ENCODE data around the gene GCG. TPM values are rescaled to one million over a fixed set of nuclear protein-coding genes. Genes with fewer than 3 reads are reported as not detected.

GCG gene
- polyA plus RNA-seq, 1 donor (not counting 4 experiments of a cell fraction or from before 2014, with no cell fraction given), result not detected

DNA sequence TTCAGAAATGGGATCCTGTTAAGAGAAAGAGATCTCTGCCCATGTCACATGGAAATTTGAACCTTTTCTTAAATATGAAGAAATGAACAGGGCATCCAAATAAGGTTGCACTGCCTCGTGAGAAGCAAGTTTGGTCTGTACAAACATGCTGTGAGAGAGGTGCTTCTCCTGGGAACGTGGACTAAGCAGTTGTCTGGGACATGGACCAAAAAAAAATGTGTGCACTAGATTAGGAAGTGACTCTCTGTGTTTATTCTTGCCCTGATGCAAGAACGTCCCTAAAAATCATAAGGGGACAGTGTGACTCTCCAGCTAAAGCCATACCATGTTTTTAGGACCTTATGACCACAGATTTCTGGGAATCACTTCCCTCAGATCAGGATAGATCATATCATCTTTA lies 23.7 kb upstream of the GCG start:
- DNase-seq (ENCODE audit: low read depth, low spot score) (no peak), FAIRE-seq (no peak)
- no peak for TF ChIP-seq CTCF (optimal IDR thresholded peaks at IDR 0.05 in 1 of 3, IDR thresholded peaks at IDR 0.05 in 1 of 3, conservative IDR thresholded peaks at IDR 0.05 in 1 of 3; ENCODE audit: extremely low read depth in 1 of 3, insufficient read depth in 2 of 3, low read length in 3 of 3)
- TF ChIP-seq EZH2 (IDR thresholded peaks at IDR 0.05; ENCODE audit: low read length), result no peak
- Histone ChIP-seq H4K20me1 (ENCODE audit: control insufficient read depth, extremely low read depth, insufficient read depth, low read length) (no peaks in the 10 kb centered on the region), H3K27me3 (ENCODE audit: control insufficient read depth, extremely low read depth, insufficient read depth, low read length) (no peaks in the 10 kb centered on the region), H2AFZ (ENCODE audit: control insufficient read depth, low read length) (no peak overlapping the region), H3K4me3 (ENCODE audit: control insufficient read depth in 2 of 3, extremely low read depth in 1 of 3, insufficient read depth in 2 of 3, low read depth in 1 of 3, low read length in 3 of 3) (no peak overlapping the region), H3K36me3 (ENCODE audit: control insufficient read depth in 2 of 2, extremely low read depth in 1 of 2, insufficient read depth in 2 of 2, low read length in 2 of 2) (peaks cover 0 to 7% of the 10 kb centered on the region in 2 experiments), H3K9ac (ENCODE audit: control insufficient read depth, extremely low read depth, insufficient read depth, low read length) (no peak overlapping the region), H3K4me2 (ENCODE audit: control insufficient read depth, extremely low read depth, insufficient read depth, low read depth, low read length) (no peak overlapping the region), H3K4me1 (ENCODE audit: control insufficient read depth, extremely low read depth, insufficient read depth, low read length) (no peaks in the 10 kb centered on the region), H3K9me1 (ENCODE audit: control insufficient read depth, extremely low read depth, insufficient read depth, low read length) (no peaks in the 10 kb centered on the region), H3K27ac (ENCODE audit: control insufficient read depth, insufficient read depth, low read length) (no peak overlapping the region), H3K9me3 (ENCODE audit: control insufficient read depth, low read depth, low read length) (no peaks in the 10 kb centered on the region), H3K79me2 (ENCODE audit: control insufficient read depth, insufficient read depth, low read length) (no peaks in the 10 kb centered on the region)
- dilution Hi-C loops (cut with MboI; ENCODE audit: extremely low pct_ligation_motif_present, low sequenced_read_pairs), result no loop called here

DNA sequence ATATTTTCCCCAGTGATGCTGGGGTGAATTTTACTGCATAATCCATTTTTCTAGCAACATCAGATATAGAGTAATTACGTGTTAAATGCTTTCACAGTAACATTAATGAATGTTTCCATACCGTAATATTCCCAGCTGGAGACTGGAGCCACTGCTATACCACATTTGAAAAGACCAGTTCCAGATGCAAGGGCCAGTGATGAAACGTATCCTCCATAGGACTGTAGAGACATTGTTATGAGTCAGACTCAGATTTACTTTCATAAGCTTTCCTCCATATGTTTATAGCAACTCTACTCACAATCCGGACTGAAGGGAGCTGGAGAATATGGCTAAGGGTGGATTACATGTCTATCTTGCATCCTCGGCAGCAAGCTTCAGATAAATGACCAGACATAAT lies 22.7 kb upstream of the GCG start:
- no peak overlapping the region for H3K4me3 ChIP-seq (ENCODE audit: control insufficient read depth in 2 of 3, extremely low read depth in 1 of 3, insufficient read depth in 2 of 3, low read depth in 1 of 3, low read length in 3 of 3)
- DNase-seq (ENCODE audit: low read depth, low spot score) (no peak), FAIRE-seq (no peak)
- H3K9me1 ChIP-seq (ENCODE audit: control insufficient read depth, extremely low read depth, insufficient read depth, low read length), result no peaks in the 10 kb centered on the region
- no peak overlapping the region for H3K27ac ChIP-seq (ENCODE audit: control insufficient read depth, insufficient read depth, low read length)
- no peaks in the 10 kb centered on the region for H3K79me2 ChIP-seq (ENCODE audit: control insufficient read depth, insufficient read depth, low read length)
- H3K4me1 ChIP-seq (ENCODE audit: control insufficient read depth, extremely low read depth, insufficient read depth, low read length), result no peaks in the 10 kb centered on the region
- H3K4me2 ChIP-seq (ENCODE audit: control insufficient read depth, extremely low read depth, insufficient read depth, low read depth, low read length), result no peak overlapping the region
- H3K9me3 ChIP-seq (ENCODE audit: control insufficient read depth, low read depth, low read length), result no peaks in the 10 kb centered on the region
- H2AFZ ChIP-seq (ENCODE audit: control insufficient read depth, low read length), result no peak overlapping the region
- TF ChIP-seq EZH2 (IDR thresholded peaks at IDR 0.05; ENCODE audit: low read length) (no peak), CTCF (optimal IDR thresholded peaks at IDR 0.05 in 1 of 3, IDR thresholded peaks at IDR 0.05 in 1 of 3, conservative IDR thresholded peaks at IDR 0.05 in 1 of 3; ENCODE audit: extremely low read depth in 1 of 3, insufficient read depth in 2 of 3, low read length in 3 of 3) (no peak)
- H3K9ac ChIP-seq (ENCODE audit: control insufficient read depth, extremely low read depth, insufficient read depth, low read length), result no peak overlapping the region
- peaks cover 0 to 8% of the 10 kb centered on the region in 2 experiments for H3K36me3 ChIP-seq (ENCODE audit: control insufficient read depth in 2 of 2, extremely low read depth in 1 of 2, insufficient read depth in 2 of 2, low read length in 2 of 2)
- dilution Hi-C loops (cut with MboI; ENCODE audit: extremely low pct_ligation_motif_present, low sequenced_read_pairs), result no loop called here
- H3K27me3 ChIP-seq (ENCODE audit: control insufficient read depth, extremely low read depth, insufficient read depth, low read length), result no peaks in the 10 kb centered on the region
- H4K20me1 ChIP-seq (ENCODE audit: control insufficient read depth, extremely low read depth, insufficient read depth, low read length), result no peaks in the 10 kb centered on the region

All from keratinocyte (primary cell).